Measurements from ENCODE around the gene OR2AE1. TPM values are rescaled to one million over a fixed set of nuclear protein-coding genes. Genes with fewer than 3 reads are reported as not detected.

OR2AE1 gene
- total RNA-seq: not detected

DNA sequence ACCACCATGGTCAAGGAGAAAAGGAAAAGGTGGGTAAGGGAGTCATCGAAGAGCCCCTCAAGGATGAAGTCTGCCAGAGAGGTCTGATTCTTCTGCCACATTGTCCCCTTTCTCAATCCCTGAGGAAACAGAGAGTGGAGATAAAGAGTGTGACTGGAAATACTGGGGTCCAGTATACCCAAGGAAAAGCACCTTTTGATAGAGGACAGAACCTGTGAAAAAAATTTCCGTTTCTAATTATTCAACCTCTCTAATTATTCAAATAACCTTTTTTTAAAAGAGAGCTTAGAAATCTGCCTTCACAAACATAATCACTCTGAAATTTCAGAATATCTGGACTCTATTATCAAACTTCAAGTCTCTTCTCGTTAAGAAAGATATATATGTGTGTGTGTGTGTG is at the start of gene OR2AE1:
TSS of gene OR2AE1 (minus strand) at position 101 of the 400 bp plus-strand sequence. CDS start at position 101, 0 bp downstream.
- Mint-ChIP-seq H3K36me3 (ENCODE audit: low read depth) (peaks cover 1% of the 10 kb centered on the region), H3K4me1 (ENCODE audit: low read depth) (no peaks in the 10 kb centered on the region), H3K27ac (no peak within 1 kb of the TSS), H3K4me3 (no peak within 1 kb of the TSS), H3K9me3 (no peaks in the 10 kb centered on the region), H3K27me3 (no peaks in the 10 kb centered on the region)
- no peak for DNase-seq
- intact Hi-C loops (cut with micrococcal nuclease): no loop called here
- ChIA-PET CTCF (no interaction called here), POLR2A (interaction anchor here (0.6 to 1.2 kb wide), 2 partner anchors 40 to 127 kb away, joined by 3 read pairs; no protein-coding TSS in a partner anchor)
- no peak for TF ChIP-seq CTCF (IDR thresholded peaks at IDR 0.05)
- no peak for ATAC-seq

GRCh38 chr7:99926321-99926720 is 49.5 kb upstream of the OR2AE1 start:
- Mint-ChIP-seq H3K27ac (no peak overlapping the region), H3K27me3 (peaks cover 9% of the 10 kb centered on the region), H3K4me3 (no peak overlapping the region), H3K36me3 (ENCODE audit: low read depth) (no peaks in the 10 kb centered on the region), H3K4me1 (ENCODE audit: low read depth) (peaks cover 25% of the 10 kb centered on the region), H3K9me3 (no peaks in the 10 kb centered on the region)
- TF ChIP-seq CTCF (IDR thresholded peaks at IDR 0.05): no peak
- POLR2A ChIA-PET: no interaction called here
- ATAC-seq (no peak), DNase-seq (no peak)
- CTCF ChIA-PET: interaction anchor here (1.2 to 1.4 kb wide), 2 partner anchors 13 to 54 kb away, joined by 3 to 4 read pairs; no protein-coding TSS in a partner anchor
- intact Hi-C loops (cut with micrococcal nuclease): no loop called here

DNA sequence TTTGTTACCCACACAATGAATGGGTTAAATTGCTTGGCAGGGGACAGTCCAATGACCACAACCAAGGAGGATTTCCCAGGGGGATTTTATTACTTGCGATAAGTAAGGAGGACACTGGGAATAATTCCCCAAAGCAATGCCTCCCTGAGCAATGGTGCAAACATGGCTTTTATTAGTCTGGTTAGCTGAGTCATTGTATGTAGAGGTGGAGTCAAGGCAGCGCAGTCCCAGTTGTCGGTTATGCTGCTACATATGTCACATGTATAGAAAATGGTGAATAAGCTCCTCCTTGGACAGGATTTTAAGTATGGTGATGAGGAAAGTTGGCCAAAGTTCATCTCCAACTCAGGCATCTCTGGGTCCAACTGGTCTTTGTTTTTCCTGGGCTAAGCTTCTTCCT is 46.4 kb upstream of the OR2AE1 start:
- Mint-ChIP-seq H3K27ac (no peak overlapping the region), H3K36me3 (ENCODE audit: low read depth) (peaks cover 6% of the 10 kb centered on the region), H3K27me3 (peaks cover 7% of the 10 kb centered on the region), H3K9me3 (no peaks in the 10 kb centered on the region), H3K4me3 (no peak overlapping the region), H3K4me1 (ENCODE audit: low read depth) (peaks cover 11% of the 10 kb centered on the region)
- intact Hi-C loops (cut with micrococcal nuclease): no loop called here
- POLR2A ChIA-PET: no interaction called here
- TF ChIP-seq CTCF (IDR thresholded peaks at IDR 0.05): no peak
- ATAC-seq: no peak
- CTCF ChIA-PET: interaction anchor here (0.6 to 2.5 kb wide), 3 partner anchors 10 to 71 kb away, joined by 4 to 12 read pairs (median 11); no protein-coding TSS in a partner anchor
- no peak for DNase-seq

DNA sequence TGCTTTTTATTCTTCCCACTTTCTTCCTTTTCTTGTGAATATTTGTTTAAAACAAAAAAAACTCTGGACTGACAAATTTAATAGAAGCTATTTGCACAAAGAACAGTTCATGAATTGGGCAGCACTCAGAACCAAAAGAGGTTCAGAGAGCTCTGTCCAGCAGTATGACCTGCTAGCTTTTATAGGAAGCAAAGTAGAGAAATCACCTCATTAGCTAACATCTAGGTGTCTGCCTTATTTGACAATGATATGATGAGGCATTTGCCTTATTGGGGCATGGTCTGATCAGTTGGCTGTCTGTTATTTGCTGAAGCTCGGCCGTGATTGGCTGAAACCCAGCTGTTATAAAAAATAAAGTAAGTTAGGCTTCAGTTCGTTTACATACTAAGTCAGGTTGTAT is 43.3 kb upstream of the OR2AE1 start:
- no peak for ATAC-seq
- DNase-seq: peak; percentile 21
- Mint-ChIP-seq H3K9me3 (no peaks in the 10 kb centered on the region), H3K27me3 (no peaks in the 10 kb centered on the region), H3K36me3 (ENCODE audit: low read depth) (peaks cover 32% of the 10 kb centered on the region), H3K27ac (peak overlapping the region; percentile 99), H3K4me3 (peak overlapping the region; percentile 97), H3K4me1 (ENCODE audit: low read depth) (peaks cover 37% of the 10 kb centered on the region)
- intact Hi-C loops (cut with micrococcal nuclease): no loop called here
- ChIA-PET CTCF (interaction anchor here (0.6 to 11.0 kb wide), 10 partner anchors 9 to 362 kb away, joined by 3 to 189 read pairs (median 4); partner anchors contain the start of genes GJC3 and ZNF655), POLR2A (interaction anchor here (0.6 to 2.7 kb wide), 9 partner anchors 9 to 1306 kb away, joined by 3 to 16 read pairs (median 5); partner anchors contain the start of genes GJC3, ZKSCAN5 and ZNF655)
- TF ChIP-seq CTCF (IDR thresholded peaks at IDR 0.05): no peak

DNA sequence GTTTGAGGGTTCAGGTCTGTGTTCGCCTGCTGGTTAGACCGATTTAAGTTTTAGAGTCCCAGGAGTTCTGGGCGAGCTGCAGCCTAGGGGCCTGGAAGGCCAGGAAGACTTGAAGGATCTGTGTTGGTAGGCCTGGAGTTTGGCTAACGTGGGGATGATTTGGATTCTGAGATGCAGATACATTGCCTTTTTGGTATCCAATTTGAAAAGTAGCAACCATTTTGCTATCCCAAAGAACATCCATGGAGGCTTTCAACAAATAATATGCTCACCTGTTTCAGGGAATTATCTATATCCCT is 42.9 kb upstream of the OR2AE1 start:
- no peak for ATAC-seq

More for the DNA sequence above, 42.9 kb upstream of the OR2AE1 start:
- H3K36me3 Mint-ChIP-seq (ENCODE audit: low read depth): peaks cover 34% of the 10 kb centered on the region
- peaks cover 40% of the 10 kb centered on the region for H3K4me1 Mint-ChIP-seq (ENCODE audit: low read depth)
- peak overlapping the region; percentile 97 for H3K4me3 Mint-ChIP-seq
- ChIA-PET CTCF (interaction anchor here (0.6 to 11.0 kb wide), 12 partner anchors 10 to 362 kb away, joined by 3 to 189 read pairs (median 4); partner anchors contain the start of genes GJC3 and ZNF655), POLR2A (interaction anchor here (0.6 to 2.7 kb wide), 12 partner anchors 10 to 1306 kb away, joined by 3 to 16 read pairs (median 4); partner anchors contain the start of genes GJC3, ZKSCAN5 and ZNF655)
- intact Hi-C loops (cut with micrococcal nuclease): loop anchor here (10.0 kb wide), 2 partner anchors 165 to 205 kb away; partner anchors contain the start of genes COPS6, MBLAC1 and ZNF3
- H3K27ac Mint-ChIP-seq: peak overlapping the region; percentile 99
- DNase-seq: no peak
- no peak for TF ChIP-seq CTCF (IDR thresholded peaks at IDR 0.05)
- no peaks in the 10 kb centered on the region for H3K27me3 Mint-ChIP-seq
- no peaks in the 10 kb centered on the region for H3K9me3 Mint-ChIP-seq

Measured in activated CD8-positive, alpha-beta T cell treated with anti-CD3 and anti-CD28 coated beads for 36 hours (primary cell).